Uterus (tissue), 4 donors: Measurements from ENCODE around the gene FES. TPM values are rescaled to one million over a fixed set of nuclear protein-coding genes. Genes with fewer than 3 reads are reported as not detected.
A peak's percentile ranks its signal among the peaks of the same experiment; 100 is the strongest.

Experiments used
- DNase-seq, 2 donors: peaks; one replicate each; pipeline ENCODE4 v3.0.0-alpha.2; 2019 to 2020
- H3K27ac ChIP-seq, 2 donors: fragments of 200-600 bp; sonication (generic); 1 replicate in 1 of 2; 2 replicates in 1 of 2; pipeline ENCODE4 v1.5.1; 2016 to 2018
- H3K27me3 ChIP-seq, 2 donors: fragments of 200-600 bp; sonication (generic); one replicate each; pipeline ENCODE4 v1.5.1; 2018 to 2019; ENCODE audit warnings: control low read depth in 1 of 2
- H3K36me3 ChIP-seq, 2 donors: fragments of 200-600 bp; sonication (generic); one replicate each; pipeline ENCODE4 v1.5.1; 2019; ENCODE audit warnings: control low read depth in 1 of 2
- H3K4me1 ChIP-seq, 2 donors: fragments of 200-600 bp; sonication (generic); one replicate each; pipeline ENCODE4 v1.5.1; 2018 to 2019; ENCODE audit warnings: control low read depth in 1 of 2
- H3K4me3 ChIP-seq, 2 donors: fragments of 200-600 bp; sonication (generic); 1 replicate in 1 of 2; 2 replicates in 1 of 2; pipeline ENCODE4 v1.5.1; 2018 to 2019; ENCODE audit warnings: mild to moderate bottlenecking in 1 of 2
- H3K9me3 ChIP-seq, 2 donors: fragments of 200-600 bp; sonication (generic); one replicate each; pipeline ENCODE4 v1.5.1; 2019; ENCODE audit warnings: control low read depth in 1 of 2
- POLR2A ChIP-seq, 2 donors: fragments of 450-650 bp; IDR thresholded peaks; one replicate each; pipeline ENCODE4 v1.6.1; 2016; ENCODE audit warnings: antibody characterized with exemption in 2 of 2, mild to moderate bottlenecking in 1 of 2, moderate library complexity in 1 of 2
- intact Hi-C: fragments of 100-400 bp; cut with DNase I; formaldehyde crosslinking; loops from one replicate; pipeline ENCODE4 v1.15.1; 2023; ENCODE audit warnings: low total_unique reads
- total RNA-seq, 4 donors: library from RNA; depleted of rRNA in 3 of 4; stranded (reverse); fragments of >200 nt in 3 of 4; gene quantifications; one replicate each; pipeline versions ENCODE4 v1.1.0 to v1.2.4, GENCODE V29; 2014 to 2023
- TF ChIP-seq, protein P1 (sequence below), 4 experiments: fragments of 200-600 bp in 2 of 4; fragments of 450-650 bp in 2 of 4; sonication (generic) in 2 of 4; IDR thresholded peaks; one replicate each; pipeline ENCODE4 v1.5.1; 2016 to 2019; ENCODE audit warnings: antibody characterized with exemption in 4 of 4, mild to moderate bottlenecking in 2 of 4, moderate library complexity in 1 of 4
- donor health status: DM: yes; HTN: yes; CAD: no.

FES gene
- 100 to 1,000 TPM in 1 of 4 donors, 10 to 100 TPM in 2, 1 to 10 TPM in 1; 4.4 to 968 (median 60.1) TPM for total RNA-seq

GRCh38 chr15:90883976-90884718 is at the start of gene FES:
Gene FES (plus strand): TSS chr15:90884504. CDS start chr15:90885046, 542 bp downstream.
- no peaks in the 10 kb centered on the region for H3K27me3 ChIP-seq
- peak within 1 kb of the TSS; percentile 49 to 65 for H3K4me3 ChIP-seq
- H3K36me3 ChIP-seq = no peaks in the 10 kb centered on the region
- intact Hi-C loops = loop anchor here (10.0 kb wide), 1 partner anchor 169 kb away; the partner anchor contains the start of gene BLM
- peak within 1 kb of the TSS; percentile 96 for H3K27ac ChIP-seq
- peak; percentile 63 to 77 for DNase-seq
- peaks cover 0 to 12% of the 10 kb centered on the region in 2 donors for H3K4me1 ChIP-seq
- H3K9me3 ChIP-seq = no peaks in the 10 kb centered on the region
- TF ChIP-seq, protein P1, sequence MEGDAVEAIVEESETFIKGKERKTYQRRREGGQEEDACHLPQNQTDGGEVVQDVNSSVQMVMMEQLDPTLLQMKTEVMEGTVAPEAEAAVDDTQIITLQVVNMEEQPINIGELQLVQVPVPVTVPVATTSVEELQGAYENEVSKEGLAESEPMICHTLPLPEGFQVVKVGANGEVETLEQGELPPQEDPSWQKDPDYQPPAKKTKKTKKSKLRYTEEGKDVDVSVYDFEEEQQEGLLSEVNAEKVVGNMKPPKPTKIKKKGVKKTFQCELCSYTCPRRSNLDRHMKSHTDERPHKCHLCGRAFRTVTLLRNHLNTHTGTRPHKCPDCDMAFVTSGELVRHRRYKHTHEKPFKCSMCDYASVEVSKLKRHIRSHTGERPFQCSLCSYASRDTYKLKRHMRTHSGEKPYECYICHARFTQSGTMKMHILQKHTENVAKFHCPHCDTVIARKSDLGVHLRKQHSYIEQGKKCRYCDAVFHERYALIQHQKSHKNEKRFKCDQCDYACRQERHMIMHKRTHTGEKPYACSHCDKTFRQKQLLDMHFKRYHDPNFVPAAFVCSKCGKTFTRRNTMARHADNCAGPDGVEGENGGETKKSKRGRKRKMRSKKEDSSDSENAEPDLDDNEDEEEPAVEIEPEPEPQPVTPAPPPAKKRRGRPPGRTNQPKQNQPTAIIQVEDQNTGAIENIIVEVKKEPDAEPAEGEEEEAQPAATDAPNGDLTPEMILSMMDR (IDR thresholded peaks at IDR 0.05) = no peak
- TF ChIP-seq POLR2A (IDR thresholded peaks at IDR 0.05) = peak; percentile 64 to 74

DNA sequence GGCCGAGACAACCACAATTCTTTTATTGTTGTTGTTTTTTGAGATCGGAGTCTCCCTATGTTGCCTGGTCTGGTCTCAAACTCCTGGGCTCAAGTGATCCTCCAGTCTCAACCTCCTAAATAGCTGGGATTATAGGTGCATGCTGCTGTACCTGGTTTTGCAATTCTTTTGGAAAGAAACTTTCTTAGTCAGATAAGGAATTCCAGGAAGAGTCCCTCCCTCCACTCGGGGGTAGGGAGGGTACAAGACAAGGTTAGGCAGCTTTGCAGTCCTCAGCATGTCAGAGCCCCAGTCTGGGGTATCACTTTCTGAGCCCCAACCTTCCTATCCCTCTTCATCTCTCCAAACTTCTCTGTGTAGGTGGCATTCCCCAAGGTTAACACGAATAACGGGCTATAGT is 49.7 kb upstream of the FES start:
- intact Hi-C loops = no loop called here
- Histone ChIP-seq H3K27ac (no peak overlapping the region), H3K9me3 (no peaks in the 10 kb centered on the region), H3K36me3 (no peaks in the 10 kb centered on the region), H3K4me3 (no peak overlapping the region), H3K27me3 (no peaks in the 10 kb centered on the region), H3K4me1 (no peaks in the 10 kb centered on the region)
- no peak for DNase-seq
- TF ChIP-seq, protein P1 (IDR thresholded peaks at IDR 0.05) = no peak

DNA sequence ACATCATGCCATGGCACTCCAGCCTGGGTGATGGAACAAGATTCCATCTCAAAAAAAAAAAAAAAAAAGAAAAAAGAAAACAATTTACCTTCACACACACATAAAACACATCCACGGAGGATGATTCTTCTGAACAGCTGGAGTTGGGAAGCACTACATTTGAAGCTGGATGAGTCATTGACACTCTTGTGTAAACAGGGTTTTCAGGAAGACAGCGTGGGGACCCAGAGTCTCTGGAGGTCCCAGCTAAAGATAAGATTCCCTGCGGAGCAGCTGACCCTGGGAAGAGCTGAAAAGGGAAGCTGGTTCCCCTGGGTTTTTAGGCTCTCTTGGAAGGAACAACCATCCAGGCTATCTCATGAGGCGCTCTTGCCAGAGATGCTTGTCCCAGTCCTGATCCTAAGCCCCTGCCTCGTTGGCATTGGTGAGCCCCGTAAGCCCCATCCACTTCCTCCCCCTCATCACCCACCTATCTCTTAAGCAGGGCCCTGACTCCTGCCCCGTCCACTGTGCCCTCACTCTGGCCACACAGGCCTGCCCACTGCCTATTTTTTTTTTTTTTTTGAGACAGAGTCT is 47.9 kb upstream of the FES start:
- intact Hi-C loops = no loop called here
- no peak overlapping the region for H3K27ac ChIP-seq
- DNase-seq = no peak
- no peaks in the 10 kb centered on the region for H3K4me1 ChIP-seq
- TF ChIP-seq, protein P1 (IDR thresholded peaks at IDR 0.05) = no peak
- TF ChIP-seq POLR2A (IDR thresholded peaks at IDR 0.05) = no peak
- no peaks in the 10 kb centered on the region for H3K9me3 ChIP-seq
- H3K27me3 ChIP-seq = no peaks in the 10 kb centered on the region
- H3K4me3 ChIP-seq = no peak overlapping the region
- H3K36me3 ChIP-seq = no peaks in the 10 kb centered on the region

DNA sequence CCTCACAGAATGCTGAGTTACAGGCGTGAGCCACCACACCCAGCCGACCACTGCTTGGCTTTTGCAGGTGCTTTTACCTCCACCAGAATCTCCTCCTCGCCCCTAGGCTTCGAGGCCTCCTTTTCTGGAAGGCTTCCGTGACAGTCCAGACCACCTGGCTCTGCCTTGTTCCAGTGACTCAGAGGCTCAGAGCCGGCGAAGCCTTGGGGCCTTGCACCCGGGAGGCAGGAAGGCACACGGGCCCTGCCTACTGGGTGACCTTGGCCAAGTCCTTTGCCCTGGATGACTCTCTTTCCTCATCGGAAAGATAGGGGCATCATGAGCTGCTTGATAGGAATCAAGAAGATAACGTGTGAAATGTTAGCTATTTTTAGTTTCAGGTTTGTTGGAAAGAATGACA is 47.2 kb upstream of the FES start:
- H3K4me1 ChIP-seq = no peaks in the 10 kb centered on the region
- no peaks in the 10 kb centered on the region for H3K9me3 ChIP-seq
- H3K36me3 ChIP-seq = no peaks in the 10 kb centered on the region
- no peak for DNase-seq
- no peak overlapping the region for H3K4me3 ChIP-seq
- intact Hi-C loops = no loop called here
- H3K27me3 ChIP-seq = no peaks in the 10 kb centered on the region
- TF ChIP-seq POLR2A (IDR thresholded peaks at IDR 0.05) = no peak
- TF ChIP-seq, protein P1 (IDR thresholded peaks at IDR 0.05) = no peak
- no peak overlapping the region for H3K27ac ChIP-seq

DNA sequence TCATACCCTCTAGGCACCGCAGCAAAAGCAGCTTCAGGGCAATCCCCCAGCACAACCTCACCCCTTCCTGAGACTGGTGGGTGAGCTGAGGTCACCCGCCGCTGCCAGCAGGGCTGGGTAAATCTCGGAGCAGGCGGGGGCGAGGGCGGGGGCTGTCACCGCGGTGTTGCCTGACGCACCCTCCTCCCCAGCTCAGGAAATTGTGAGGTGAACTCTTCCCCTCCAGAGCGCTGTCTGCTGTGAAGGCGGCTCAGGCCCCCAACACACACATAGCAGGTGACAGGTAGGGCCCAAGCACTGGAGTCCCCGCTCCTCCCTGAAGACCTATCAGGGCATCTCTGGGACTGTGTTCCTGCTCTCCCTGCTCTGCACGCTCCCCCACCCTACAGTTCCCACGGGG is 46.2 kb upstream of the FES start:
- Histone ChIP-seq H3K27ac (no peak overlapping the region), H3K9me3 (no peaks in the 10 kb centered on the region), H3K4me1 (no peaks in the 10 kb centered on the region), H3K36me3 (no peaks in the 10 kb centered on the region), H3K27me3 (no peaks in the 10 kb centered on the region), H3K4me3 (no peak overlapping the region)
- intact Hi-C loops = no loop called here
- DNase-seq = no peak
- TF ChIP-seq POLR2A (IDR thresholded peaks at IDR 0.05) = no peak
- TF ChIP-seq, protein P1 (IDR thresholded peaks at IDR 0.05) = no peak
